ENCODE results near the gene PLEKHH1. TPM values are rescaled to one million over a fixed set of nuclear protein-coding genes. Genes with fewer than 3 reads are reported as not detected.

PLEKHH1 gene
- total and polyA plus RNA-seq, 9 of the 15 experiments (the other 6 are each of a cell fraction or from before 2014, with no cell fraction given) = 0.76 to 5.9 (median 2.9) TPM

DNA sequence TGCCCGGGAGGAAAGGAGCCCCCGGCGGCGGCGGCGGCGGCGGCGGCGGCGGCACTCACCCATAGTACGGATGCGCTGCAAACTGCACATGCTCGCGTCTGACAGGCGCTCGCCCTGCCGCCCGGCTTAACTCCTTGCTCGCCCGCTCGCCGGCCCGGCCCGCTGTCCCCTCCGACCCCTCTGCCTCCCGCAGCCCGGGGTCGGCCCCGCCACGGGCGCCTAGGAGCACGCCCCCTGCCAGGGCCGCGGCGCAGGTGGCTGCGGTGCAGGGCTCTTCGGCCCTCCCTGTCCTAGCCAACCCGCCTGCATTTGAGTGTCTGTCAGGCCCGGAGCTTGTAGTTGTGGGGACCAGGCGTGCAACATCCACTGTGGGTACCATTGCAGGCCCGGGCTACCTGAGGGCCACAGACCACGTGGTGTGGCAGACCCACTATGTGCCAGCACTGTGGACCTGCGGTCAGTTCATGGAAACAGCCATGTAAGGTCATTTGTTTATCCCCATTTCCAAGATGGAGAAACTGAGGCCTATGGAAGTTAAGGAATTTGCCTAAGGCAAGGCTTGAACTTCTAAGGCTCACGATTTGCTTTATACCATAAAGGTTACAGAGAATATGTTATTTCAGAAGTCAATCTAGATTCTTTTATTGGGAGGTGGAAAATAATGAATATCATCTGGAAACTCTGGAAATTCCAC, 17.6 kb upstream of the PLEKHH1 start:
- H3K9me3 ChIP-seq (replicated peaks; ENCODE audit: control insufficient read depth, insufficient read depth, low read depth, low read length) = no peaks in the 10 kb centered on the region
- peaks cover 0 to 16% of the 10 kb centered on the region in 2 experiments; a peak in 2 of 5 replicates for H3K4me1 ChIP-seq (replicated peaks in 1 of 2; ENCODE audit: control insufficient read depth in 2 of 2, insufficient read depth in 2 of 2, low read length in 2 of 2)
- POLR2A ChIA-PET = no interaction called here
- no peak overlapping the region for H3K27ac ChIP-seq (ENCODE audit: extremely low read depth, low read depth, low read length)
- BruUV-seq (replicated peaks) = no TSS peak
- 29% methylated on average over 2 of the region's 45 CpGs for WGBS (ENCODE audit: insufficient coverage, low coverage, missing lambda C conversion rate)
- no peaks in the 10 kb centered on the region for H3K9me1 ChIP-seq (ENCODE audit: control insufficient read depth, insufficient read depth, low read length)
- CTCF ChIA-PET (ENCODE audit: low intra/inter-chr PET ratio) = interaction anchor here (0.6 kb wide), 1 partner anchor 7 kb away, joined by 3 read pairs; no protein-coding TSS in a partner anchor
- peak; percentile 65 for ATAC-seq
- no peaks in the 10 kb centered on the region for H3K79me2 ChIP-seq (ENCODE audit: control insufficient read depth, insufficient read depth, low read length)
- no peak overlapping the region for H2AFZ ChIP-seq (ENCODE audit: low read depth, low read length)
- 0 out of 4 replicates have a peak overlapping the region, but pooled peaks of 1 of the 2 experiments have one; percentile 58 for H3K9ac ChIP-seq (ENCODE audit: insufficient read depth in 1 of 2, low read depth in 2 of 2, low read length in 2 of 2)
- in situ Hi-C loops (cut with MboI) = no loop called here
- FAIRE-seq = no peak
- DNase-seq (ENCODE audit: extremely low read depth in 1 of 4, low spot score in 3 of 4) = peak in 1 of 4 experiments; percentile 23
- H3K4me2 ChIP-seq (ENCODE audit: insufficient read depth, low read length) = peak overlapping the region; percentile 32; the same call in 1 of the 2 replicates
- peaks cover 4 to 35% of the 10 kb centered on the region in 2 experiments; a peak in 3 of 5 replicates for H3K27me3 ChIP-seq (ENCODE audit: control insufficient read depth in 2 of 2, insufficient read depth in 2 of 2, low read length in 2 of 2)
- H3K4me3 ChIP-seq = peak overlapping the region; percentile 42
- no peaks in the 10 kb centered on the region for H4K20me1 ChIP-seq (replicated peaks; ENCODE audit: control insufficient read depth, insufficient read depth, low read length)
- no peaks in the 10 kb centered on the region for H3K36me3 ChIP-seq (ENCODE audit: control insufficient read depth, insufficient read depth, low read length)
- intact Hi-C loops (cut with micrococcal nuclease) = loop anchor here (5.0 kb wide), 1 partner anchor 88 kb away; no protein-coding TSS in a partner anchor
- TF ChIP-seq ZNF696 (CRISPR knock-in tag; conservative IDR thresholded peaks at IDR 0.05) (no peak), POLR3A (IDR thresholded peaks at IDR 0.05; ENCODE audit: borderline replicate concordance, extremely low read depth, insufficient read depth, insufficient read length) (no peak), ZKSCAN1 (IDR thresholded peaks at IDR 0.05; ENCODE audit: low read depth, low read length) (peak; percentile 78), SREBF2 (CRISPR knock-in tag; IDR thresholded peaks at IDR 0.05) (no peak), HEY1 (CRISPR knock-in tag; IDR thresholded peaks at IDR 0.05; ENCODE audit: borderline replicate concordance) (no peak), BRD4 (IDR thresholded peaks at IDR 0.05) (no peak), CCAR2 (IDR thresholded peaks at IDR 0.05; ENCODE audit: low read depth, low read length) (no peak), ZBTB49 (CRISPR knock-in tag; IDR thresholded peaks at IDR 0.05; ENCODE audit: borderline replicate concordance) (no peak), PRPF4 (IDR thresholded peaks at IDR 0.05; ENCODE audit: insufficient read depth, low read depth, low read length, poor library complexity, severe bottlenecking) (no peak), RAD21 (CRISPR knock-in tag; conservative IDR thresholded peaks at IDR 0.05 in 1 of 2, IDR thresholded peaks at IDR 0.05 in 1 of 2) (no peak), KDM1A (IDR thresholded peaks at IDR 0.05) (0 out of 4 replicates have a peak, but pooled peaks have one; percentile 16 to 34), ZNF175 (CRISPR knock-in tag; IDR thresholded peaks at IDR 0.05; ENCODE audit: low read depth) (no peak), FOXP4 (CRISPR knock-in tag; IDR thresholded peaks at IDR 0.05; ENCODE audit: borderline replicate concordance) (no peak)
- TF ChIP-seq, protein P1, sequence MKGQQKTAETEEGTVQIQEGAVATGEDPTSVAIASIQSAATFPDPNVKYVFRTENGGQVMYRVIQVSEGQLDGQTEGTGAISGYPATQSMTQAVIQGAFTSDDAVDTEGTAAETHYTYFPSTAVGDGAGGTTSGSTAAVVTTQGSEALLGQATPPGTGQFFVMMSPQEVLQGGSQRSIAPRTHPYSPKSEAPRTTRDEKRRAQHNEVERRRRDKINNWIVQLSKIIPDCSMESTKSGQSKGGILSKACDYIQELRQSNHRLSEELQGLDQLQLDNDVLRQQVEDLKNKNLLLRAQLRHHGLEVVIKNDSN (CRISPR knock-in tag; IDR thresholded peaks at IDR 0.05) = no peak

All from K562 (cell line).